HEK293T (cell line): ENCODE data around the gene DYNC1LI1.

Experiments
- BHLHE40 ChIP-seq: fragments of 450-650 bp; IDR thresholded peaks from 2 replicates; pipeline ENCODE4 v1.6.1; 2016; ENCODE audit warnings: mild to moderate bottlenecking, moderate library complexity, borderline replicate concordance
- ELF4 ChIP-seq: fragments of 450-650 bp; IDR thresholded peaks from 2 replicates; pipeline ENCODE4 v1.6.1; 2017; ENCODE audit warnings: antibody characterized with exemption
- NFRKB ChIP-seq: fragments of 450-650 bp; IDR thresholded peaks from 2 replicates; pipeline ENCODE4 v1.6.1; 2016; ENCODE audit warnings: mild to moderate bottlenecking, moderate library complexity
- SP1 ChIP-seq: fragments of 450-650 bp; IDR thresholded peaks from 2 replicates; pipeline ENCODE4 v1.6.1; 2017
- ZNF384 ChIP-seq: fragments of 450-650 bp; IDR thresholded peaks from 2 replicates; pipeline ENCODE4 v1.6.1; 2016

- no peak for TF ChIP-seq BHLHE40
- no peak for TF ChIP-seq NFRKB
- TF ChIP-seq SP1, result no peak
- TF ChIP-seq ELF4, result no peak
- TF ChIP-seq ZNF384, result no peak
Observed at GRCh38 chr3:32498992-32499391, 71.7 kb downstream of the DYNC1LI1 start.
